ENCODE measurements around the gene EEA1. TPM values are rescaled to one million over a fixed set of nuclear protein-coding genes. Genes with fewer than 3 reads are reported as not detected.

The EEA1 gene
- total RNA-seq, 1 experiment from 2014 or later: 7.9 TPM

DNA sequence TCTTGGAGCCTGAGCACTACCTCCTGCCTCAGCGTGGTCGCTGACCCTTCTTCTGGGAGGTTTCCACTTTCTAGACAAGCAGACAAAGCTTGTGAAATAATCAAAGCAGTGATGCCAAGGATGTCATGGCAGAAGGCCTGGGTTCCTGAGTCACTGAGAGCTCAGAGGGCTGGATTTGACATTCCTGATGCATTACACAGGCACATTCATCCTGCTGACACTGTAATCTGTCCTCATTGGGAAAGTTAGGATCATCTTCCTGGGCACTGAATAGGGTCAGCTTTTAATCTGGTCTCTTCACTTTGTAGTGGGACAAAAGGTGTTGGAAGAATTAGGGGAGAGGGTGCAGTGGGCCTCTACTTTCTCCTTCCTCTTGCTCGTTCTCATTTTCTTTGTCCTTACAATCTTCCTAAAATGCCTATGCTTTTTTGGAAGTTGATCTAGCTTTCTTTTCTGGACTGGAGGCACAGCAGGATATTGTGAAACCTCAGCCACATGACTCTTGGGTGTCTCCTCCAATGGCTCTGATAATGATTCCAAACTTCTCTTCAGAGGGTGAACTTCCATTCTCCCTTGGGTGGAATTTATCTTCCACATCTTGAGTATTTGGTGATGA, 29.6 kb downstream of the EEA1 start:
- no peaks in the 10 kb centered on the region for H4K20me1 ChIP-seq (ENCODE audit: low read length)
- H2AFZ ChIP-seq (ENCODE audit: low read length): peak overlapping the region; percentile 60
- intact Hi-C loops (cut with micrococcal nuclease): loop anchor here (1.0 kb wide), 1 partner anchor 28 kb away; no protein-coding TSS in a partner anchor
- H3K36me3 ChIP-seq (ENCODE audit: low read depth, low read length): no peaks in the 10 kb centered on the region
- DNase-seq (peak; percentile 98), ATAC-seq (peak; percentile 98)
- no peaks in the 10 kb centered on the region for H3K27me3 ChIP-seq (ENCODE audit: low read length)
- H3K9ac ChIP-seq (ENCODE audit: low read length): peak overlapping the region; percentile 11
- peak overlapping the region; percentile 47; the same call in 1 of the 2 replicates for H3K4me3 ChIP-seq (ENCODE audit: low read length)
- no peaks in the 10 kb centered on the region for H3K9me3 ChIP-seq (ENCODE audit: low read length)
- peak overlapping the region; percentile 82 for H3K27ac ChIP-seq (ENCODE audit: low read length)
- POLR2A ChIA-PET (ENCODE audit: unreplicated experiment): interaction anchor here (0.5 to 0.9 kb wide), 2 partner anchors 30 to 414 kb away, joined by 3 to 4 read pairs; partner anchors contain the start of gene EEA1
- H3K4me1 ChIP-seq (ENCODE audit: insufficient read depth, low read length): peaks cover 30% of the 10 kb centered on the region
- peaks cover 10% of the 10 kb centered on the region for H3F3A ChIP-seq (ENCODE audit: low read length, unreplicated experiment)
- CTCF ChIA-PET: interaction anchor here (0.6 to 0.9 kb wide), 2 partner anchors 72 to 153 kb away, joined by 3 to 5 read pairs; no protein-coding TSS in a partner anchor
- H3K9me2 ChIP-seq (replicated peaks; ENCODE audit: low read length): no peaks in the 10 kb centered on the region
- peak overlapping the region; percentile 75 for H3K4me2 ChIP-seq (ENCODE audit: low read length)
- TSS peak; percentile 32 for BruUV-seq (replicated peaks)
- TF ChIP-seq, protein P1, sequence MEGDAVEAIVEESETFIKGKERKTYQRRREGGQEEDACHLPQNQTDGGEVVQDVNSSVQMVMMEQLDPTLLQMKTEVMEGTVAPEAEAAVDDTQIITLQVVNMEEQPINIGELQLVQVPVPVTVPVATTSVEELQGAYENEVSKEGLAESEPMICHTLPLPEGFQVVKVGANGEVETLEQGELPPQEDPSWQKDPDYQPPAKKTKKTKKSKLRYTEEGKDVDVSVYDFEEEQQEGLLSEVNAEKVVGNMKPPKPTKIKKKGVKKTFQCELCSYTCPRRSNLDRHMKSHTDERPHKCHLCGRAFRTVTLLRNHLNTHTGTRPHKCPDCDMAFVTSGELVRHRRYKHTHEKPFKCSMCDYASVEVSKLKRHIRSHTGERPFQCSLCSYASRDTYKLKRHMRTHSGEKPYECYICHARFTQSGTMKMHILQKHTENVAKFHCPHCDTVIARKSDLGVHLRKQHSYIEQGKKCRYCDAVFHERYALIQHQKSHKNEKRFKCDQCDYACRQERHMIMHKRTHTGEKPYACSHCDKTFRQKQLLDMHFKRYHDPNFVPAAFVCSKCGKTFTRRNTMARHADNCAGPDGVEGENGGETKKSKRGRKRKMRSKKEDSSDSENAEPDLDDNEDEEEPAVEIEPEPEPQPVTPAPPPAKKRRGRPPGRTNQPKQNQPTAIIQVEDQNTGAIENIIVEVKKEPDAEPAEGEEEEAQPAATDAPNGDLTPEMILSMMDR (conservative IDR thresholded peaks at IDR 0.05; ENCODE audit: low read depth, low read length): no peak
- TF ChIP-seq EZH2phosphoT487 (IDR thresholded peaks at IDR 0.05; ENCODE audit: borderline replicate concordance, low read length) (no peak), EZH2 (IDR thresholded peaks at IDR 0.05; ENCODE audit: low read length, unreplicated experiment) (no peak)
- peaks cover 49% of the 10 kb centered on the region for H3K79me2 ChIP-seq (ENCODE audit: low read length)

DNA sequence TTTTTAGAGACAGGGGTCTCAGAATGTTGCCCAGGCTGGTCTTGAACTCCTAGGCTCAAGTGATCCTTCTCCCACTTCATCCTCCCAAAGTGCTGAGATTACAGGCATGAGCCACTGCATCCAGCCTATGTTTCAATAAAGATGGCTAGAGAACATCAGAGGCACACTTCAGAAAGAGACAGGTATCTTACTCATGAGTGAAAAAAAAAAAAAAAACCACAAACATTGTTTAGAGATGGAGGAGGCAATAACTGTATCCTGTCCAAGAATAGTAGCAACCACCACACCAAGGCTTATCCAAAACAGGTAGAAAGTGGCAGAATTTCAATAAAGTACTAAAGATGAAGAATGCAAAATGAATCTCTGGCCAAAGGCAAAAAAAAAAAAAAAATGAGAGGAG, 30.3 kb downstream of the EEA1 start:
- ChIA-PET POLR2A (ENCODE audit: unreplicated experiment) (interaction anchor here (0.9 kb wide), 1 partner anchor 31 kb away, joined by 3 read pairs; the partner anchor contains the start of gene EEA1), CTCF (no interaction called here)
- H2AFZ ChIP-seq (ENCODE audit: low read length): 0 out of 2 replicates have a peak overlapping the region, but pooled peaks have one; percentile 60
- H3K27me3 ChIP-seq (ENCODE audit: low read length): no peaks in the 10 kb centered on the region
- peak; percentile 23; the same call in 1 of the 2 replicates for ATAC-seq
- no peaks in the 10 kb centered on the region for H3K9me2 ChIP-seq (replicated peaks; ENCODE audit: low read length)
- H3K9me3 ChIP-seq (ENCODE audit: low read length): no peaks in the 10 kb centered on the region
- peaks cover 41% of the 10 kb centered on the region for H3K79me2 ChIP-seq (ENCODE audit: low read length)
- H4K20me1 ChIP-seq (ENCODE audit: low read length): no peaks in the 10 kb centered on the region
- TF ChIP-seq EZH2phosphoT487 (IDR thresholded peaks at IDR 0.05; ENCODE audit: borderline replicate concordance, low read length) (no peak), EZH2 (IDR thresholded peaks at IDR 0.05; ENCODE audit: low read length, unreplicated experiment) (no peak)
- TF ChIP-seq, protein P1 (conservative IDR thresholded peaks at IDR 0.05; ENCODE audit: low read depth, low read length): no peak
- intact Hi-C loops (cut with micrococcal nuclease): loop anchor here (1.0 kb wide), 1 partner anchor 29 kb away; no protein-coding TSS in a partner anchor
- DNase-seq: peak; percentile 60
- H3K27ac ChIP-seq (ENCODE audit: low read length): peak overlapping the region; percentile 82
- peak overlapping the region; percentile 75 for H3K4me2 ChIP-seq (ENCODE audit: low read length)
- H3K4me3 ChIP-seq (ENCODE audit: low read length): 0 out of 2 replicates have a peak overlapping the region, but pooled peaks have one; percentile 1
- BruUV-seq (replicated peaks): no TSS peak
- H3F3A ChIP-seq (ENCODE audit: low read length, unreplicated experiment): peaks cover 10% of the 10 kb centered on the region
- no peaks in the 10 kb centered on the region for H3K36me3 ChIP-seq (ENCODE audit: low read depth, low read length)
- H3K4me1 ChIP-seq (ENCODE audit: insufficient read depth, low read length): peaks cover 30% of the 10 kb centered on the region
- no peak overlapping the region for H3K9ac ChIP-seq (ENCODE audit: low read length)

DNA sequence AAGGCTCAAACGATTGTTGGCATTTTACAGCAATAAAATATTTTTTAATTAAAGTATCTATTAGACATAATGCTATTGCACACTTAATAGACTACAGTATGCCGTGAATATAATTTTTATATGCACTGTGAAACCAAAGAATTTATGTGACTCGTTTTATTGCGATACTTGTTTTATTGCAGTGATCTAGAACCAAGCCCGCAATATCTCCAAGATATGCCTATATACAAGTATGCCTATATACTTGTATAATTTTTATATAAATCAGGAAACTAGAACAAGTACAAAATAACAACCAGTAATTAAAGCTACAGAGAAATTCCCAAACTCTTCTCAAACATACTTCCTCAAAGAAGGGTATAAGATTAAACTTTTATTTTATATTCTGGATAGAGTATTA, 31.3 kb downstream of the EEA1 start:
- Histone ChIP-seq H3K4me1 (ENCODE audit: insufficient read depth, low read length) (peaks cover 30% of the 10 kb centered on the region), H3K36me3 (ENCODE audit: low read depth, low read length) (no peaks in the 10 kb centered on the region), H2AFZ (ENCODE audit: low read length) (no peak overlapping the region), H3K9me2 (replicated peaks; ENCODE audit: low read length) (no peaks in the 10 kb centered on the region), H3F3A (ENCODE audit: low read length, unreplicated experiment) (peaks cover 10% of the 10 kb centered on the region), H3K9ac (ENCODE audit: low read length) (no peak overlapping the region), H4K20me1 (ENCODE audit: low read length) (no peaks in the 10 kb centered on the region), H3K4me2 (ENCODE audit: low read length) (no peak overlapping the region), H3K27ac (ENCODE audit: low read length) (no peak overlapping the region), H3K4me3 (ENCODE audit: low read length) (no peak overlapping the region), H3K9me3 (ENCODE audit: low read length) (no peaks in the 10 kb centered on the region), H3K27me3 (ENCODE audit: low read length) (no peaks in the 10 kb centered on the region), H3K79me2 (ENCODE audit: low read length) (peaks cover 34% of the 10 kb centered on the region)
- ATAC-seq (no peak), DNase-seq (no peak)
- TF ChIP-seq, protein P1 (conservative IDR thresholded peaks at IDR 0.05; ENCODE audit: low read depth, low read length): no peak
- TF ChIP-seq EZH2phosphoT487 (IDR thresholded peaks at IDR 0.05; ENCODE audit: borderline replicate concordance, low read length): no peak
- no peak for TF ChIP-seq EZH2 (IDR thresholded peaks at IDR 0.05; ENCODE audit: low read length, unreplicated experiment)
- ChIA-PET CTCF (no interaction called here), POLR2A (ENCODE audit: unreplicated experiment) (no interaction called here)
- intact Hi-C loops (cut with micrococcal nuclease): no loop called here
- BruUV-seq (replicated peaks): no TSS peak

All from PC-3 (cell line).